22Rv1 (cell line): Measurements from ENCODE around the gene NPAS4.

Source experiments
- ZFX ChIP-seq: fragments of 450-650 bp; IDR thresholded peaks from 2 replicates; pipeline ENCODE4 v1.6.1; 2017; ENCODE audit warnings: antibody characterized with exemption, borderline replicate concordance
- TF ChIP-seq, protein P1 (sequence below): fragments of 450-650 bp; IDR thresholded peaks from 2 replicates; pipeline ENCODE4 v1.5.1; 2017; ENCODE audit warnings: mild to moderate bottlenecking

DNA sequence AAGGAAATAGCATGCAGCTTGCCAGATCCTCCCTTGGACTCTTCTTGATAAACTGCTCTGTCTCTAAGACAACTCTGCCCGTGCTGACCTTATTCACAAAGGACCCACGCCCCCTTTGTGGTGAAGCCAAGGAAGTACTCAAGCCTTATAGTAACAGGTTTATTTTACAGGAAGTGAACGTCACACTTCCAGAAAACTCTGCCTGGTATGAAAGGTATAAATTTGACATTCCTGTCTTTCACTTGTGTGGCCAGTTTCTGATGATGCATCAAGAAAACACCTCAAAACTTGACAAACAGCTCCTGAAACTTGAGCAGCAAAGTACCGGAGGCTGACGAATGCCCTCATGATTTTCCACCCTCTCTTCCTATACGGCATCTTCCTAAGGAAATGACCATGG lies 33.4 kb downstream of the NPAS4 start:
- TF ChIP-seq, protein P1, sequence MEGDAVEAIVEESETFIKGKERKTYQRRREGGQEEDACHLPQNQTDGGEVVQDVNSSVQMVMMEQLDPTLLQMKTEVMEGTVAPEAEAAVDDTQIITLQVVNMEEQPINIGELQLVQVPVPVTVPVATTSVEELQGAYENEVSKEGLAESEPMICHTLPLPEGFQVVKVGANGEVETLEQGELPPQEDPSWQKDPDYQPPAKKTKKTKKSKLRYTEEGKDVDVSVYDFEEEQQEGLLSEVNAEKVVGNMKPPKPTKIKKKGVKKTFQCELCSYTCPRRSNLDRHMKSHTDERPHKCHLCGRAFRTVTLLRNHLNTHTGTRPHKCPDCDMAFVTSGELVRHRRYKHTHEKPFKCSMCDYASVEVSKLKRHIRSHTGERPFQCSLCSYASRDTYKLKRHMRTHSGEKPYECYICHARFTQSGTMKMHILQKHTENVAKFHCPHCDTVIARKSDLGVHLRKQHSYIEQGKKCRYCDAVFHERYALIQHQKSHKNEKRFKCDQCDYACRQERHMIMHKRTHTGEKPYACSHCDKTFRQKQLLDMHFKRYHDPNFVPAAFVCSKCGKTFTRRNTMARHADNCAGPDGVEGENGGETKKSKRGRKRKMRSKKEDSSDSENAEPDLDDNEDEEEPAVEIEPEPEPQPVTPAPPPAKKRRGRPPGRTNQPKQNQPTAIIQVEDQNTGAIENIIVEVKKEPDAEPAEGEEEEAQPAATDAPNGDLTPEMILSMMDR = no peak
- TF ChIP-seq ZFX = no peak
